Activated CD4-positive, alpha-beta memory T cell treated with anti-CD3 and anti-CD28 coated beads, Interleukin-2, amount 10 ng/mL, durations not matched to agents 7 days and 5 days (primary cell): ENCODE data around the gene PCDH9. TPM values are rescaled to one million over a fixed set of nuclear protein-coding genes. Genes with fewer than 3 reads are reported as not detected.

ENCODE experiments used
- CTCF ChIA-PET: fragments of 350-600 bp; sonication (Branson Sonifier 250); formaldehyde crosslinking; loops from one replicate; lab custom pipeline; 2021; ENCODE audit warnings: antibody characterized with exemption, inconsistent platforms; lab: Charles Lee
- POLR2A ChIA-PET: fragments of 350-600 bp; sonication (Branson Sonifier 250); formaldehyde crosslinking; loops from one replicate; lab custom pipeline; 2021; ENCODE audit warnings: antibody characterized with exemption; lab: Charles Lee
- DNase-seq: peaks from one replicate; pipeline ENCODE4 v3.0.0-alpha.2; 2020
- H3K27ac Mint-ChIP-seq: one replicate; pipeline ENCODE4 v1.8.0; 2021; ENCODE audit warnings: mild to moderate bottlenecking, mixed read lengths
- H3K27me3 Mint-ChIP-seq: one replicate; pipeline ENCODE4 v1.8.0; 2021; ENCODE audit warnings: mixed read lengths
- H3K36me3 Mint-ChIP-seq: one replicate; pipeline ENCODE4 v1.8.0; 2021; ENCODE audit warnings: low read depth, mixed read lengths
- H3K4me1 Mint-ChIP-seq: one replicate; pipeline ENCODE4 v1.8.0; 2021; ENCODE audit warnings: mixed read lengths
- H3K4me3 Mint-ChIP-seq: one replicate; pipeline ENCODE4 v1.8.0; 2021; ENCODE audit warnings: mild to moderate bottlenecking, mixed read lengths
- H3K9me3 Mint-ChIP-seq: one replicate; pipeline ENCODE4 v1.8.0; 2021; ENCODE audit warnings: mixed read lengths
- total RNA-seq, 2 experiments: library from RNA; stranded (reverse); gene quantifications; one replicate each; pipeline ENCODE4 v1.2.3, GENCODE V29; 2021

PCDH9 gene
- total RNA-seq, 2 experiments from 2014 or later: 0.05 TPM; not detected in 1

DNA sequence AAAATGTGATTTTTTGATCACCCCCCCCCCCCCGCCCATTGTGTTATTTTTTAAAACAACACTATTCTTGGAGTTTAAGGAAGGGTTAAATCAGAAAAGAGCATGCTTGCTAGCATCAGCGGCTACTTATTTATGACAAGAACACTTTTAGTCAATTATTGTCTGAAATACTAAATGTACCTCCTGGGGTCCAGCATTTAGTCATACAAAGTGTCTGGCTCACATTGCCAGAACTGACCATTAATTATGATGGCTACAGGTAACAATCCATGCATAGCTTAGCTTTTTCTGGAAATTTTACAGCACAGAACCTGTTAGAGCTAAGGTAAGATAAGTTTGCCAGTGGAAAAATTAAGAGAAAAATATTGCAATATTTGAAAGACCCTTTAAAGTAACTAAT lies 90.1 kb downstream of the PCDH9 start:
- Mint-ChIP-seq H3K4me1 (no peaks in the 10 kb centered on the region), H3K4me3 (no peak overlapping the region), H3K27me3 (no peaks in the 10 kb centered on the region), H3K36me3 (no peaks in the 10 kb centered on the region), H3K27ac (no peak overlapping the region), H3K9me3 (peaks cover 1% of the 10 kb centered on the region)
- ChIA-PET CTCF (no interaction called here), POLR2A (no interaction called here)
- DNase-seq: no peak

DNA sequence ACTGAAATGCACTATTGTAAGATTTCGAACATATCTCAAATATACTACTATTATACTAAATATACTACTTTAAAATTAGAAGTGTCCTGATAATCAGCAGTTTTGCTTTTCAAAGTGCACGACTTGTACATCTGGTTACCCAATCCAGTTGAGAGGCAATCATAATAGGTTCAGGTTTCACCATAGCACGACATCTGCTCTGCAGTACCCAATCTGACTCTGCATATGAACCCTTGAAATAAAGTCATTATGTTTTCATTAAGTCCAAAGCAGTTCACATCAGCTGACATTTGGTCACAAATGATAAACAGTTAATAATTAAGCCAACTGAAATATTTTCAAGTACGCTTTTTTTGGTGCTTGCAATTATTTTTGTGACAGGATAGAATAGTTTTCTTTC lies 90.6 kb downstream of the PCDH9 start:
- ChIA-PET POLR2A (no interaction called here), CTCF (no interaction called here)
- Mint-ChIP-seq H3K4me3 (no peak overlapping the region), H3K9me3 (peaks cover 1% of the 10 kb centered on the region), H3K27ac (no peak overlapping the region), H3K4me1 (no peaks in the 10 kb centered on the region), H3K36me3 (no peaks in the 10 kb centered on the region), H3K27me3 (no peaks in the 10 kb centered on the region)
- no peak for DNase-seq

DNA sequence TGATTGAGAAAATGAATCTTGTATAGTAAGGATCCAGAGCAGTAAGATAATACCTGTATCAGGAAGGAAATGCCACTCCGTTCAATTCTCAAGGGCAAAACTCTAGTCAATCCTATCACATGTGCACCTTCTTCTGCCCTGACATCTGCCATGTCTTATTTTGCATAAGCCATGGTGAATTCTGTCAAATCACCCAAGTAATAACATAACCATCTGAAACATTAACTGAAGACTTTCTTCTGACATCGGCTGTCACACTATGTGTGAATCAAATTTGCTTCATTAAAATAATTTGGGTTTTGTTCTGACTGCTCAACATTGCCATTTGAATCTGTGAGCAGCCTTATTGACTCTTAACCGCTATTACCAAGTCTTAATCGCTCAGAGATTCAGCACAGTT lies 91.2 kb downstream of the PCDH9 start:
- H3K27me3 Mint-ChIP-seq: no peaks in the 10 kb centered on the region
- CTCF ChIA-PET: no interaction called here
- POLR2A ChIA-PET: no interaction called here
- H3K9me3 Mint-ChIP-seq: peaks cover 1% of the 10 kb centered on the region
- no peak for DNase-seq
- no peak overlapping the region for H3K27ac Mint-ChIP-seq
- no peaks in the 10 kb centered on the region for H3K4me1 Mint-ChIP-seq
- no peaks in the 10 kb centered on the region for H3K36me3 Mint-ChIP-seq
- no peak overlapping the region for H3K4me3 Mint-ChIP-seq

DNA sequence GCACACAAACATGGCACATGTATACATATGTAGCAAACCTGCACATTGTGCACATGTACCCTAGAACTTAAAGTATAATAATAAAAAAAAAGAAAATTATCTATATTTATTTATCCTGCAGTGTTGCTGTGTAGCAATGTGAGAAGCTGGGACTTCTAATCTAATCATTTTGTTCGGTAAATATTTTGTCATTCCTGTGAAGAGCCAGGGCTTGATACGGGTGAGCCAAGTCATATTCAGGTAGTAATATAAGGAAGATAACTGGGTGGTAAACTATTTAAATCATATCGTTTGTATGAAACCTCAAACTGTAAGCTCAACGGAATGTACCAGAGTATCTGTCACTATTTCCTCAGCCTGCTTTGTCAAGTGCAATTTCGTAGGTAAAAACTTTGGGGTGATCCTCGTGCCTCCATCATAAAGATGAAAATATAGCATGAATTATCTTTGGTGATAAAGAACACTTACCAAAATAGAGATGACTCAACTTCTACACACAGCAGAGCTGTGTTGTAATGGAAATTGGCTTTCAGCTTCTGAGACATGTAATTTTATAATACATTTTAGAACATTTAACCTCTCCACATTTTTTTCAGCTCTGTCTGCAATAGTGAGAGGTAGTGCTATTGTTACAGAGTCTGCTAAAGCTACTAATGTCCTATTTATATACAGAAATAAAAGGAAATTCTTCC lies 92.9 kb downstream of the PCDH9 start:
- Mint-ChIP-seq H3K27ac (no peak overlapping the region), H3K36me3 (no peaks in the 10 kb centered on the region), H3K4me1 (no peaks in the 10 kb centered on the region), H3K4me3 (no peak overlapping the region), H3K27me3 (no peaks in the 10 kb centered on the region), H3K9me3 (peaks cover 1% of the 10 kb centered on the region)
- ChIA-PET CTCF (no interaction called here), POLR2A (no interaction called here)
- no peak for DNase-seq

DNA sequence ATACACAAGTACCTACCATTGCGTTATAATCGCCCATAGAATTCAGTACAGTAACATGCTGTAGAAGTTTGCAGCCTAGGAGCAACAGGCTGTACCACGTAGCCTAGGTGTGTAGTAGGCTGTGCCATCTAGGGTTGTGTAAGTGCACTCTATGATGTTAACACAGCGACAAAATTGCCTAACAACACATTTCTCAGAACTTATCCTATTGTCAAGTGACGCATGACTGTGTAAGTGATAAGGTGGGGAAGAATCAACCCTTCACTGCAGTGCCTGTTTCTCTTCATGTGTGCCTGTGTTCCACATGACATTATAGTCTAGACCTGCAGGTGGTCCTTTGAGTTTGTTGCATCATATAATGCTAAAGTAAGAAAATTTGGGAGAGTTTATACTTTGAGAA lies 94.0 kb downstream of the PCDH9 start:
- H3K27me3 Mint-ChIP-seq: no peaks in the 10 kb centered on the region

DNA sequence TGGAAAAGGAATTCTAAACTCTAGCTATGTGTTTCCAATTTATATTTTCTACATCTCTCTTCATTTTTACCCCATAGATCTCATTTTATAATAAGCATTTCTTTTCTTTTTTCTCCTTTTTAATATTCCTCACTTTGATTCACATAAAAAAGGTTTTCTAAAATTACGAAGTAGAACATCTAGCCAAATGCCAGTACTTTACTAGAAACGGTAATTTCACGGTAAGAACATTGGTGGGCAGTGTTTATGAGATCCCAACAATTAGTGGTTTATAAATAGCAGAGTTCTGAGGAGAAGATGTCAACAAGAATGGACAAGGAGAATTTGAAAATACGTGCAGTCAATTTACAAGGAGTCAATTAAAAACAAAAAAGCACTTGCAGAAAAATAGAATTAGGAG lies 94.8 kb downstream of the PCDH9 start:
- no peaks in the 10 kb centered on the region for H3K27me3 Mint-ChIP-seq
- no peak overlapping the region for H3K27ac Mint-ChIP-seq
- ChIA-PET CTCF (no interaction called here), POLR2A (no interaction called here)
- H3K4me3 Mint-ChIP-seq: no peak overlapping the region
- DNase-seq: no peak
- H3K4me1 Mint-ChIP-seq: no peaks in the 10 kb centered on the region
- H3K9me3 Mint-ChIP-seq: no peaks in the 10 kb centered on the region
- H3K36me3 Mint-ChIP-seq: no peaks in the 10 kb centered on the region

More for the DNA sequence above, 94.0 kb downstream of the PCDH9 start:
- ChIA-PET POLR2A (no interaction called here), CTCF (no interaction called here)
- H3K27ac Mint-ChIP-seq: no peak overlapping the region
- DNase-seq: no peak
- peaks cover 1% of the 10 kb centered on the region for H3K9me3 Mint-ChIP-seq
- H3K4me3 Mint-ChIP-seq: no peak overlapping the region
- no peaks in the 10 kb centered on the region for H3K4me1 Mint-ChIP-seq
- no peaks in the 10 kb centered on the region for H3K36me3 Mint-ChIP-seq

DNA sequence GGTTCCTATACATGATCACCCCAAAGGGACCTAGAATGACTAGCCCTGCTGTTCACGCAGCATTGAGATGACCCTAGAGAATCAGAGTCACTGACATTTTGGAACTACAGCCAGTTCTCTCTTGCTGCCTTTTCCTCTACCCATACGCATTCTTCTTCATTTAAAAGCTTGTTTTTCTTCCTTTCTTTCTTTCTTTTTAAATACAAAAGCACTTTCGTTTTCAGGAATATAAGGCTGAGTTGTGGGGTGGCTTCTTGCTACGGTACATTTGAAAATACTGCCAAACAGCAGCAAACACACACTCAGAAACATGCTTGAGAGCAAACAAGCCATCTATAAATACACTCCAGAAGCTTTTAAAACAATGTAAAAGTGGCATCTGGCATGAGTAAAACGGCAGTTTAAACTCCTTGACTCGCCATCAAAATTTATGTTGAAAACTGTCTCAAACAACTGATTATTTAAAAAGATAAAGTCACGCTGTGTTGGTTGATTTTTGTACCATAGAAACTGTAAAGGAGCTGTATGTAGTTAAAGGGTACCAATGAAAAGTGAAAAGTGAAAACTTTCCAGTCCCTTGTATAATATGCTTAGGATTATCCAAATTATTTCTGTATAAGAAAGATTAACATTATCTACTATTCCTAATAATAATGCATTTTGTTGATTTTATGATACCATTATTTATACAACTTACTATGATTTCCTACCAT lies 95.6 kb downstream of the PCDH9 start:
- CTCF ChIA-PET: no interaction called here
- H3K27ac Mint-ChIP-seq: no peak overlapping the region

DNA sequence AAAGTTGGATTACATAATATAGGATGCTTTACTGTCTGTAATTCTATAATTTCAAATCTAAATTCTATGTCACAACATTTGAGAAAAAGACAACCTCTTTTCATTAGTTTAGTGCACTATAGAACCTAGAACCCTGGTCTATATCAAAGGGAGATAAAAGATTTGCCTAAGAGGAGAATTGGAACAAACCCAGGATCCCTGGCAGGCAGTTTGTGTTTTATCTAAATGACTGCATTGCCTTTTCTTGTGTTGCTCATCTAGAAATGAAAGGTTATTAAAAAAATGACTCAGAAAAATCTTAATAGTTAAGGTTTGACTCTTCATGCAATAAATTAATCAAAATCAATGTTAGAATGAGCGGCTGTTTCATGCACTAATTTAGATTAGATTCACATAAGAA lies 96.7 kb downstream of the PCDH9 start:
- Mint-ChIP-seq H3K27me3 (no peaks in the 10 kb centered on the region), H3K4me1 (no peaks in the 10 kb centered on the region), H3K9me3 (no peaks in the 10 kb centered on the region), H3K36me3 (no peaks in the 10 kb centered on the region), H3K27ac (no peak overlapping the region), H3K4me3 (no peak overlapping the region)
- DNase-seq: no peak
- ChIA-PET CTCF (no interaction called here), POLR2A (no interaction called here)

More for the DNA sequence above, 95.6 kb downstream of the PCDH9 start:
- Mint-ChIP-seq H3K27me3 (no peaks in the 10 kb centered on the region), H3K36me3 (no peaks in the 10 kb centered on the region), H3K4me1 (no peaks in the 10 kb centered on the region), H3K4me3 (no peak overlapping the region), H3K9me3 (no peaks in the 10 kb centered on the region)
- POLR2A ChIA-PET: no interaction called here
- DNase-seq: no peak

DNA sequence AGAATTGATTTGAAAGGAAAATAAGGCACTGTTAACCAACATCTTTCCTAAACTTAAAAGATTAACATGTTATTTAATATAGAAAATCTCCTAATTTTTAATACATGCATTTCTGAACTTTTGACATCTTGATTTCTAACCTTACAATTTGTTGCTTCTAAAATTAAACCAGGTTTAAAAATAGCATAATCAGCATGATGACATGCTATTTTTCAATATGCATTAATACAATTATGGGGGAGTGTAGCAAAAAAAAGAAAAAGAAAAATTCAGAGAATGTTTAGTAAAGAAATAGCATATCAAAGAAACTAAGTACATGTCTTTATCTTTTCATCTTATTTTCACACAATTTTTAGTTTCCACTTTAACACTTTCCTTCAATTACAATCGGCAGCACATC lies 98.7 kb downstream of the PCDH9 start:
- H3K27ac Mint-ChIP-seq: no peak overlapping the region

DNA sequence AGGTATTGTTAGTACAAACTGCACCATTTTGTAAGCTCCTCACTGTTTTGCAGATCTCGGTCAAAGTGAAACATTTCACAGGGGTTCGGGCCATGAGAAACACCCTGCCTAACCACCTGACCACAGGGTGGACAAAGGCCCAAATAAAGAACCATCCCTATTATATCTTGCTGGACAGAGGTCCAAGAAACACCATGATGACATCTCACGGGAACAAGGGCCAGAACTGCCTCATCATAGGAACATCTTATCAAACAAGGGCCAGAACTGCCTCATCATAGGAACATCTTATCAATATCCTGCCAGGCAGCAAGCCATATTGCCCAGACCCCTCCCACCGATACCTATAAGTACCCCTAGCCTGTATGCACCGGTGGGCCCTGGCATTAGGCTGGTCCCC lies 99.7 kb downstream of the PCDH9 start:
- no peak for DNase-seq
- Mint-ChIP-seq H3K4me3 (no peak overlapping the region), H3K27ac (no peak overlapping the region), H3K27me3 (no peaks in the 10 kb centered on the region), H3K4me1 (no peaks in the 10 kb centered on the region), H3K9me3 (no peaks in the 10 kb centered on the region), H3K36me3 (no peaks in the 10 kb centered on the region)
- CTCF ChIA-PET: no interaction called here
- POLR2A ChIA-PET: no interaction called here

More for the DNA sequence above, 98.7 kb downstream of the PCDH9 start:
- no peak for DNase-seq
- H3K27me3 Mint-ChIP-seq: no peaks in the 10 kb centered on the region
- no peaks in the 10 kb centered on the region for H3K4me1 Mint-ChIP-seq
- H3K36me3 Mint-ChIP-seq: no peaks in the 10 kb centered on the region
- H3K9me3 Mint-ChIP-seq: no peaks in the 10 kb centered on the region
- ChIA-PET POLR2A (no interaction called here), CTCF (no interaction called here)
- H3K4me3 Mint-ChIP-seq: no peak overlapping the region

DNA sequence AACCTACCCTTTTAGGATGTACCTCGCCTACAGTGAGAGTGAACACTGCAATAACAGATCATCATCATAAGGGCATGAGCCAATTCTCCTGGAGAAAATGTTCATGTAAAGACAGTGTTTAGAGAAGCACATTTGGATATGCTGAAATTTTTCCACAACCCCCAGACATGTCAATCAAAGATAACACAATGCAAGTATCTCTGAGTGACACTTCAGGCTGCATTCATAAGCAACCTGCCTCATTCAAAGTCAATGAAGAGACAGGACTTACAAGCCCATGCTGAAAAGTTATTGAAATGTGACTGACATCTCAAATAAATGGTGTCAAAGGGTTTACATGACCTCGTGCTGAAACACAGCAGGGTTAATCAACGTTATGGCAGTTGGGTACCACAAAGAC lies 102.0 kb downstream of the PCDH9 start:
- Mint-ChIP-seq H3K27ac (no peak overlapping the region), H3K27me3 (no peaks in the 10 kb centered on the region), H3K4me1 (no peaks in the 10 kb centered on the region), H3K36me3 (no peaks in the 10 kb centered on the region), H3K9me3 (no peaks in the 10 kb centered on the region), H3K4me3 (no peak overlapping the region)
- DNase-seq: no peak
- ChIA-PET POLR2A (no interaction called here), CTCF (no interaction called here)

DNA sequence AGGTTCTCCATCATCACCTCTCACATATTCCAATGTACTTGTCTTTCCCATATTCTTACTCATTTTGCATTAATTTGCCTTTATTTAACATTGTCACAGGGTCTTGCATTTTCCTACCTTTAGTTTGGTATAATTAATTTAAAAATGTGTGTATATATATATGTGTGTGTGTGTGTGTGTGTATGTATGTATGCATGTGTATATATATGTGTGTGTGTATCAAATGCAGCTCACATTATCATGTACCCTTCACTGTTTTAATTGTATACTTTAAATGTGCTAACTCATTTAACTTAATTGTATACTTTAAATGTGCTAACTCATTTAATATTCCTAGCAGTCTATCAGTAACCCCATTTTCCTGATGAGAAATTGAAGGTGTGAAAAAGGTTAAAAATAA lies 104.5 kb downstream of the PCDH9 start:
- no peaks in the 10 kb centered on the region for H3K27me3 Mint-ChIP-seq
- H3K9me3 Mint-ChIP-seq: no peaks in the 10 kb centered on the region
- no peak overlapping the region for H3K4me3 Mint-ChIP-seq
- DNase-seq: no peak
- ChIA-PET POLR2A (no interaction called here), CTCF (no interaction called here)
- no peaks in the 10 kb centered on the region for H3K4me1 Mint-ChIP-seq
- no peaks in the 10 kb centered on the region for H3K36me3 Mint-ChIP-seq
- no peak overlapping the region for H3K27ac Mint-ChIP-seq

DNA sequence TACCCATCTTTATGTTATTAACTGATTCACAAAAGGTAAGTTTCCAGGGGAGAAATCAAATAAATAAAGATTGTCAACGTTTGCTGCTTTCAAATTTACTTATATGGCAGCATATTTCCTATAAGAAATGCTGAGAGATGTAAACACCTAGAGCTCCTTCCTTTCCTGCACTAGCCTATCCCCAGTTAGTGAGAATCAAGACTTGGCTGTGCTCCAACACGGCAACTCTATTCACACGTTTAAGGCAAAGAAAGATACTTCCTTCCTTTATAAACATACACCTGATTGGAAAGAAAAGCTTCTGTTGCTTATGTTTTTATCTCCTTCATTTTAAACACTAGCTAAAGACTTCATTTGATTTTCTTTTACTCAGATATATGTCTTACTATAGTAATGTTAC lies 107.0 kb downstream of the PCDH9 start:
- Mint-ChIP-seq H3K4me3 (no peak overlapping the region), H3K27ac (no peak overlapping the region), H3K36me3 (no peaks in the 10 kb centered on the region), H3K4me1 (no peaks in the 10 kb centered on the region), H3K9me3 (no peaks in the 10 kb centered on the region), H3K27me3 (no peaks in the 10 kb centered on the region)
- POLR2A ChIA-PET: no interaction called here
- CTCF ChIA-PET: no interaction called here
- DNase-seq: no peak

DNA sequence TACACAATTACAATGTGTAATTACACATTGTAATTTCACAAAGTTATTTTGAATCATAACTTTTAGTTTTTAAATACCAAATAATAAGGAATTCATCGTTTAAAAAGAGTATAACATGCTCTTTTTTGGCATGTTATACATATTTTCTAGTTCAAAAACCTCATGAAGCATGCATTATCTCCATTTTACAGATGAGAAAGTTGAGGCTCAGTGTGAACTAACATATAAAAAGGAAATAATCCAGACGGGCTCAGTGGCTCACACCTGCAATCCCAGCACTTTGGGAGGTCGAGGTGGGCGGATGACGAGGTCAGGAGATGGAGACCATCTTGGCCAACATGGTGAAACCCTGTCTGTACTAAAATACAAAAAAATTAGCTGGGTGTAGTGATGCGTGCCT lies 107.9 kb downstream of the PCDH9 start:
- no peak overlapping the region for H3K27ac Mint-ChIP-seq
- no peak for DNase-seq
- no peaks in the 10 kb centered on the region for H3K36me3 Mint-ChIP-seq
- no peaks in the 10 kb centered on the region for H3K4me1 Mint-ChIP-seq
- H3K27me3 Mint-ChIP-seq: no peaks in the 10 kb centered on the region
- H3K4me3 Mint-ChIP-seq: no peak overlapping the region
- POLR2A ChIA-PET: no interaction called here
- CTCF ChIA-PET: no interaction called here
- H3K9me3 Mint-ChIP-seq: no peaks in the 10 kb centered on the region
